Measurements from ENCODE around the gene HERPUD2. TPM values are rescaled to one million over a fixed set of nuclear protein-coding genes. Genes with fewer than 3 reads are reported as not detected.

The HERPUD2 gene
- total RNA-seq, 2 donors from 2014 or later, result 24.3 to 59.2 TPM

DNA sequence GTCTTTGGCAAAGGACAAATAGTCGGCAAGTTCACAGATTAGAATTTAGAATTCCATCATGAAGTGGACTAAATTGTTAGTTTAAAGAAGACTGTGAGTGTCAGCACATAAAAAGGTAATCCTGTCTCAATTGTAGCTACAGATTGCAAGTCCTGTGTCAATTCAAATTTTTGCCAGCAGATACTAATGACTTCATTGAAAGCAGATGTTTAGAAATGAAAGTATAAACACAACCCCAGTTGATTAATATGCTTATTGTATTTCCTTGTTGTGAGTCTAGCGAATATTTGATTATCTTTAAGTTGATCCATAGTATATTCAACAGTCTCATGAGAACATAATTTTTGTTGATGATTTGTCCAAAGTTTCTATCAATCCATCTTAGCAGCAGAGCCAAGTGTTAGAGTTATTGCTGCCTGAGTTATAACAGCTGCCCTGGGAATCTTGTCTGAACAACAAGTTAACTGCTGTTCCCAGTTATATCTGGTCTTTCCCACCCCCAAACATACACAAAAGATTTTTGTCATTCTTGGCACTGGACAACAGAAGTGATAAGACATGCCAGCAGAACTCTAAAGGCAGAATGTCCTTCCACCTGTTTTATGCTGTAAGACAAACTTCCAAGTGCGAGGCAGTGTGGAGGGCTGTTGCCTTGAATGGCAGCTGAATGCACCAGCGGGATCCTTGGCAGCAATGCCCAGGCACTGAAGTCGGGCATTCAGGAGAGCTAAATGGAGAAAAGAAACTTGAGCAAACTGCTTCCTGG lies 21.3 kb upstream of the HERPUD2 start:
- TF ChIP-seq, protein P1, sequence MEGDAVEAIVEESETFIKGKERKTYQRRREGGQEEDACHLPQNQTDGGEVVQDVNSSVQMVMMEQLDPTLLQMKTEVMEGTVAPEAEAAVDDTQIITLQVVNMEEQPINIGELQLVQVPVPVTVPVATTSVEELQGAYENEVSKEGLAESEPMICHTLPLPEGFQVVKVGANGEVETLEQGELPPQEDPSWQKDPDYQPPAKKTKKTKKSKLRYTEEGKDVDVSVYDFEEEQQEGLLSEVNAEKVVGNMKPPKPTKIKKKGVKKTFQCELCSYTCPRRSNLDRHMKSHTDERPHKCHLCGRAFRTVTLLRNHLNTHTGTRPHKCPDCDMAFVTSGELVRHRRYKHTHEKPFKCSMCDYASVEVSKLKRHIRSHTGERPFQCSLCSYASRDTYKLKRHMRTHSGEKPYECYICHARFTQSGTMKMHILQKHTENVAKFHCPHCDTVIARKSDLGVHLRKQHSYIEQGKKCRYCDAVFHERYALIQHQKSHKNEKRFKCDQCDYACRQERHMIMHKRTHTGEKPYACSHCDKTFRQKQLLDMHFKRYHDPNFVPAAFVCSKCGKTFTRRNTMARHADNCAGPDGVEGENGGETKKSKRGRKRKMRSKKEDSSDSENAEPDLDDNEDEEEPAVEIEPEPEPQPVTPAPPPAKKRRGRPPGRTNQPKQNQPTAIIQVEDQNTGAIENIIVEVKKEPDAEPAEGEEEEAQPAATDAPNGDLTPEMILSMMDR (IDR thresholded peaks at IDR 0.05), result no peak
- H3K4me1 ChIP-seq (ENCODE audit: control insufficient read depth in 1 of 2, low read depth in 2 of 2), result peaks cover 11 to 14% of the 10 kb centered on the region in 2 donors
- DNase-seq (ENCODE audit: low spot score) (no peak), ATAC-seq (ENCODE audit: insufficient number of reproducible peaks, low FRiP score, low read depth) (no peak)
- H3K9me3 ChIP-seq, result no peaks in the 10 kb centered on the region
- no peaks in the 10 kb centered on the region for H3K36me3 ChIP-seq
- peak overlapping the region; percentile 54 for H3K4me3 ChIP-seq
- peak overlapping the region; percentile 58 to 73 for H3K27ac ChIP-seq
- no peaks in the 10 kb centered on the region for H3K27me3 ChIP-seq (replicated peaks; ENCODE audit: insufficient read depth)

DNA sequence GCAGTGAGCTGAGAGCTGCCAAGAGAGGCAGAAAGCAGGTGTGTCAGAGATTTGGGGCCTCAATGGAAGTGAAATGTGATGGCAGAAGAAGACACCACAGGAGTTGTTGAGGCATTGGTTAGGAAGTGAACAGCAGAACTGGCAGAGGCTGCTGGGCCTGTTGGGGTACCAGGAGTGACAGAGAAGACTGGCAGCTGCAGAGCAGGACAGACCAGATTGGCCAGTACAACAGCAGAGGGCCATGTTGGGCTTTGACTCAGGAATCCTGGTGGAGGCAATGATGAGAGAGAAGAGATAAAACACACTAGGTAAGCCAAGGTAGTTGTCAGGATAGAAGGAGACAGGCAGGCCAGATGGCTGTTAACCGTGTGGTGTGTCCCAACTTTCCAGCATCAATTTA lies 19.9 kb upstream of the HERPUD2 start:
- ATAC-seq (ENCODE audit: insufficient number of reproducible peaks, low FRiP score, low read depth) (no peak), DNase-seq (ENCODE audit: low spot score) (no peak)
- Histone ChIP-seq H3K27ac (no peak overlapping the region), H3K36me3 (no peaks in the 10 kb centered on the region), H3K9me3 (no peaks in the 10 kb centered on the region), H3K27me3 (replicated peaks; ENCODE audit: insufficient read depth) (no peaks in the 10 kb centered on the region), H3K4me1 (ENCODE audit: control insufficient read depth in 1 of 2, low read depth in 2 of 2) (peaks cover 15 to 16% of the 10 kb centered on the region in 2 donors), H3K4me3 (no peak overlapping the region)
- TF ChIP-seq, protein P1 (IDR thresholded peaks at IDR 0.05), result no peak

DNA sequence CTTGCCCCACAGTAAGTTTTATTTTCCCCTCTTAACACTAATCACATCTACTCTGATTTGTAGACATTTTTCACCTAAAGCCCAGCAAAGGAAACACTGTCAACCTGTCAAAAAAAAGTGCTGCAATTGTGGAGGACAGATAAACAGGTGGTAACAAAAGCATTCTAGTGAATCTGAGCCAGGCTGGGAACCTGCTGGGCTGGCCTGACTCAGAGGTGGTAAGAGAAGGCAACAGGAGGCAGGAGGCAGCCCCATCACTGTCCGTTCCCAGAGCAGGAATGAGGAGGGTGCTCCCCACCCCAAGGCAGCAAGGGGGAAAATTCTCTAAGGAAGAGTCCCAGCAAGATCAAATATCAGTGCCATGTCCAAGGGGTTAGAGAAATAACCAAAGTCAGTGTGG lies 19.5 kb upstream of the HERPUD2 start:
- no peak for ATAC-seq (ENCODE audit: insufficient number of reproducible peaks, low FRiP score, low read depth)

DNA sequence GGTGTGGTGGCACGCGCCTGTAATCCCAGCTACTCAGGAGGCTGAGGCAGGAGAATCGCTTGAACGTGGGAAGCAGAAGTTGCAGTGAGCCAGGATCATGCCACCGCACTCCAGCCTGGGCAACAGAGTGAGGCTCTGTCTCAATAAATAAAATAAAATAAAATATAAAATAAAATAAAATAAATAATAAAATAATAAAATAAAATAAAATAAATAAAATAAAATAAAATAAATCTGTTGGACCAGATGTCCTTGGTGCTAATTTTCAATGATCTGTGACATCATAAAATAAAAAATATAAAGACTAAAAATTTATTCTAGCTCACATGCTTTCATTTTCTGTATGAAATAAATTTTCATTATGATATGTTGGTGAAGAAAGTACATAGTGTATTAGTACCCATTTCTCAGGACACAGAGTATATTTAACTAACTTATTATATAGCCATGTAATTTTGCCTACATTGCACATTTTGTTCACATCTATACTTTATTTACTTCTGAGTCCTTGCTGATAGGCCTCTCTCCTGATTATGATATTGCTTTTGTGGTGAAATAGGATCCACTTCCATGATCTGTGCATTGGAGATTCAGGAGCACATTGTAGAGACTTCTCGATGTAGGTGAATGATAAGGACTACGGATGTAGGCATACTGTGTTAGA lies 17.8 kb upstream of the HERPUD2 start:
- TF ChIP-seq, protein P1 (IDR thresholded peaks at IDR 0.05), result no peak
- Histone ChIP-seq H3K27ac (no peak overlapping the region), H3K36me3 (no peaks in the 10 kb centered on the region), H3K4me3 (no peak overlapping the region), H3K27me3 (replicated peaks; ENCODE audit: insufficient read depth) (no peaks in the 10 kb centered on the region), H3K9me3 (no peaks in the 10 kb centered on the region), H3K4me1 (ENCODE audit: control insufficient read depth in 1 of 2, low read depth in 2 of 2) (peaks cover 19 to 21% of the 10 kb centered on the region in 2 donors)
- no peak for ATAC-seq (ENCODE audit: insufficient number of reproducible peaks, low FRiP score, low read depth)
- DNase-seq (ENCODE audit: low spot score), result no peak

More for the DNA sequence above, 19.5 kb upstream of the HERPUD2 start:
- Histone ChIP-seq H3K9me3 (no peaks in the 10 kb centered on the region), H3K36me3 (no peaks in the 10 kb centered on the region), H3K4me3 (no peak overlapping the region), H3K4me1 (ENCODE audit: control insufficient read depth in 1 of 2, low read depth in 2 of 2) (peaks cover 19 to 20% of the 10 kb centered on the region in 2 donors), H3K27me3 (replicated peaks; ENCODE audit: insufficient read depth) (no peaks in the 10 kb centered on the region), H3K27ac (no peak overlapping the region)
- DNase-seq (ENCODE audit: low spot score), result no peak
- TF ChIP-seq, protein P1 (IDR thresholded peaks at IDR 0.05), result no peak

DNA sequence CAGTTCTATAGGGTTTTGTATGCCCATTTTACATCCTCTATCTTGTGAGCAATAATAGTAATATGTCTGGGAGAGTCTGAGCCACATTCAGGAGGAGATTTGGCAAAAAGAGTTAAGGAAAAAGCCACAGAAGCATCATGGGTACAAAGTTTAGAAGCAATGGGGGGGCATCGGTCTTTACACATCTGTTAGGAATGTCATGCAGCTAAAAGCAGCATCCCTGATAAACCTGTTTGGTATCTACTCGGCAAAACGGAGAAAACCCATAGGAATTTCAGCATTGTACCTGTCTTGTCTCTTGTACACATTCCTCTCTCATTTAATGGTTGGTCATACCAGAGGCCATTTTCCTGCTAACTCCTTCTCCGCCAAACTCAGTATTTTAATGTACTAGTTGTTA lies 12.5 kb upstream of the HERPUD2 start:
- TF ChIP-seq, protein P1 (IDR thresholded peaks at IDR 0.05), result no peak
- Histone ChIP-seq H3K4me1 (ENCODE audit: control insufficient read depth in 1 of 2, low read depth in 2 of 2) (peaks cover 7 to 8% of the 10 kb centered on the region in 2 donors), H3K4me3 (no peak overlapping the region), H3K27me3 (replicated peaks; ENCODE audit: insufficient read depth) (no peaks in the 10 kb centered on the region), H3K27ac (no peak overlapping the region), H3K36me3 (no peaks in the 10 kb centered on the region), H3K9me3 (no peaks in the 10 kb centered on the region)
- ATAC-seq (ENCODE audit: insufficient number of reproducible peaks, low FRiP score, low read depth) (no peak), DNase-seq (ENCODE audit: low spot score) (no peak)

All from thoracic aorta (tissue), 2 donors.